PFSK-1 (cell line): ENCODE data around the gene PSMG2.

Source experiments
- POLR2AphosphoS5 ChIP-seq: IDR thresholded peaks from 2 replicates; pipeline ENCODE4 v1.6.1; 2012; ENCODE audit warnings: low read depth, mild to moderate bottlenecking, control low read depth, low read length, moderate library complexity
- REST ChIP-seq, 2 experiments: IDR thresholded peaks; 2 replicates each; pipeline versions ENCODE4 v1.6.1 to v1.8.0; 2011 to 2012; ENCODE audit warnings: low read depth in 2 of 2, low read length in 2 of 2, control low read depth in 1 of 2, inconsistent platforms in 1 of 2, mild to moderate bottlenecking in 1 of 2, moderate library complexity in 1 of 2; ENCODE audit not compliant: insufficient read depth in 1 of 2

DNA sequence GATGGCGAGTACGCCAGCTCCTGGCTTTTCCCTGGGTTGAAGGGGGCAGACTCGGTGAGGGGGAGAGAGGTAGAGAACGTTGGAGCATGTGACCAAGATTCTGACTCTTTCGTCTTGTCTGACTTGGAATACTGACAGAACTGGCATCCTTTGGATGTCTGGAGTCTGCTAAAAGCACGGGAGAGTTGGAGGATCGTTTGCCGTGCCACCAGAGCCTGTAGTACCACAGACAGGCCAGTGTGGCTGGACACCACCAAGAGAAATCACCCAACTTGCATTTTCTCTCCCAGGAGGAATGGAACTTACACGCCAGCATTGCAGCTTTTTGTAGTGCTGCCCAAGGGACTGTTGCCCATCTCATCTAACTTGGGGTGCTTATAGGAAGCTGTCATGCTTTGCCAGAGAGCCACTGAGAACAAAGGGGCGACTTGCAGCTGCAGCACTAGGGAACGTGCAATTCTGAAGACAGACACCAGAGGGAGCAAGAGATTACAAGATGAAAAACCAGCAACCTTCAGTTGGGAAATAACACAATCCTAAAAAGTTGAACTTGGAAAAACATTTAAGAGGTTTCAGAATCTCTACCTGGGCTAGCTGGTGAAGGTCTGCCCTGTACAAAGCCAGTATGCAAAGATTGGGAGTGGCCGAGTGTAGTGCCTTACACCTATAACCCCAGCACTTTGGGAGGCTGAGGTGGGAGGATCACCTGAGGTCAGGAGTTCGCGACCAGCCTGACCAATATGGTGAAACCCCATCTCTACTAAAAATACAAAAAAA, 24.1 kb downstream of the PSMG2 start:
- TF ChIP-seq POLR2AphosphoS5 (peak; percentile 35; the same call in 1 of the 2 replicates), REST (IDR thresholded peaks at IDR 0.05; ENCODE audit: insufficient read depth in 1 of 2, low read depth in 2 of 2, low read length in 2 of 2) (no peak)
